GM18507 (cell line): ENCODE measurements around the gene SLC5A1.
A peak's percentile ranks its signal among the peaks of the same experiment; 100 is the strongest.
"Not testable (repeated sequence)": the region's sequence is repeated elsewhere in the genome, so short reads cannot be mapped to it uniquely, and the experiment has no call there.

ENCODE experiments used
- DNase-seq: peaks from one replicate; pipeline ENCODE4 v3.0.0; 2011; ENCODE audit warnings: low read depth; ENCODE audit not compliant: insufficient read length; ENCODE audit errors: extremely low spot score
- FAIRE-seq: peaks from 2 replicates; lab custom pipeline; 2011; peaks lifted over from hg19 to GRCh38; lab: Jason Lieb, UNC

SLC5A1 gene

DNA sequence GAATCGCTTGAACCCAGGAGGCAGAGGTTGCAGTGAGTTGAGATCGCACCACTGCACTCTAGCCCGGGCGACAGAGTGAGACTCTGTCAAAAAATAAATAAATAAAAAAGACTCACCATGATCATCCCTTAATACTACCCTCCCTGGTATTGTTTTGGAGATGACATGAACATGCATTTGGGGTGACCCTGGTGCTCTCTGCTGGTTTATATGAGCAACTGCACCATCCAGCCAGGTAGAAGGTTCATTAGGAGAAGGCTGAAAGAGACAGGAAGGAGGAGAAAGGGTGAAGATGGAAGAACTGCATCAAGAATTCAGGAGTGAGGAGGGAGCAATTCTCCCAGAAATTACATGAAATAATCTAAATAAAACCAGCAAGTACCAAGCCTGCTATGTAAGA is 37.8 kb downstream of the SLC5A1 start:
- FAIRE-seq (peak; percentile 66), DNase-seq (peak; percentile 37)

DNA sequence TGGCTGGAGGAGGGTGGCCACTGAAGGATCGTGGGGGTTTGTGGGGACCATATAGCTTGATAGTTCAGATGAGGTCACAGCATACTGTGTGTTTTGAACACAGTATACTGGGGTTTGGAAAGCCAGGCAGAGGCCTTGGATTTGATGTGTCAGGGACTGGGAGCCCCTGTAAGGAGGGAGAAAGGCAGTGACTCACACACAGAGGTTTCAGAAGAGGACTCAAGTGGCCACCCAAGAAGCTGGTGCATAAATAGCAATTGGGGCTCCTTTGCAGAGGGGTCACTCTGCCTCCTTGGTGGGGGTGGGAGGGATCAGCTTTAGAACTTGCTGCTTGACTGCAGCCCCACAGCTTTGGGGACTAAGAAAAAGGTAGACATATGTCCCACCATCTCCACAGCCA is 39.3 kb downstream of the SLC5A1 start:
- FAIRE-seq, result no peak

GRCh38 chr22:32083000-32083399 is 39.9 kb downstream of the SLC5A1 start:
- no peak for DNase-seq
- FAIRE-seq, result no peak

More for the DNA sequence above, 39.3 kb downstream of the SLC5A1 start:
- no peak for DNase-seq

DNA sequence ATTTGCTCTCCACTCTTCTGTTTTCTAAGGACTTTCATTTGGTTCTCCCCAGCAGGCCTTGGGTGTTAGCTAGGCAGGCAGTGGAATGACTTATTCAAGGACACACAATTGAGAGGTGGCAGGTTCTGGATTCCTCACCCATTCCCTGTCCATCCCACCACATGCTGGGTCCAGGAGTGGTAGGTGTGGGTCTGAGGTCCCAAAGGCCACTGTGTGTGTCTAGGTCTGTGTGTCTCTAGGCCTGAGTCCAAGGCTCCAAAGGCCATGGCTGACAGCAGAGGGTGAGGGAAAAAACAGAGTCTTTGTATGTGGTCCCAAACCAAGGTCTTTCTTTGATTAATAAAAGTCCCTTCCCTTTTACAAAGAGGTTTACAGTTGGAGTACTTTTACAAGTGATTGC is 40.8 kb downstream of the SLC5A1 start:
- FAIRE-seq, result no peak
- no peak for DNase-seq

DNA sequence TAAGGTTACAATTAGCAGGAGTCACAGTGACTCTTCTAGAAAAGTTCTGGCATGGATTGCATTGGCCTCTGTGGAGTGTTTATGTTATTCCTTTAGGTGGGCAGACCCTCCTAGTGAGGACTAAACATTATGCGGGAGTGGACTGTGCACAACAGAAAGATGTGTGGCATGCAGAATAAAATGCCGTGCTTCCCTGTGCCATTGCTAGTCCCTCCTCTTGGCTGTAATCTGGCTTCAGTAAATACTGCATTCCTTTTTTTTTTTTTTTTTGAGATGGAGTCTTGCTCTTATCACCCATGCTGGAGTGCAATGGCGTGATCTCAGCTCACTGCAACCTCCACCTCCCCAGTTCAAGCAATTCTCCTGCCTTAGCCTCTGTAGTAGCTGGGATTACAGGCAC is 45.0 kb downstream of the SLC5A1 start:
- FAIRE-seq (no peak), DNase-seq (no peak)

- no peak for FAIRE-seq
- no peak for DNase-seq
Measured at GRCh38 chr22:32097018-32097417, 54.0 kb downstream of the SLC5A1 start.

DNA sequence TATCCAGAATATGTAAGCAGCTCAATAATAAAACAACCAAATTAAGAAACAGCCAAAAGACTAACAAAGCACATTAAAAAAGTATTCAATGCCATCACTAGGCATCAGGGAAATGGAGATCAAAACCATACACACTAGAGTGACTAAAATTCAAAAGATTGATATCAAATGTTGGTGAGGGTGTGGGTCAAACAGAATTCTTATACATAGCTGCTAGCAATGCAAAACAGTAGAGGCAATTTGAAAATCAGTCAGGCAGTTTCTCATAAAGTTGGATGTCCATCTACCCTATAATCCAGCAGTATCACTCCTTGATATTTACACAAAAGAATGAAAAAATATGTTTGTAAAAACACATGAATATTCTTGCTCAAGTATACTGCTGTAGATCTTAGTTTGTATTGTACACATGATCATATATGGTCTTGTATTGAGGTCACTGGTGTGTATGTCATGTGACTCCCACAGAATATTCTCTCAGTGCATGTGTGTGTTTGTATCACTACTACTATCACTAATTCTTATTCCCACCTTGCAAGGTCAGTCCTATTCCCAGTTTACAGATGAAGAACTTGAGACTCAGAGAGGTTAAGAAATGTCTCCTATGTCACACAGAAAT is 54.9 kb downstream of the SLC5A1 start:
- FAIRE-seq, result no peak
- DNase-seq, result no peak

DNA sequence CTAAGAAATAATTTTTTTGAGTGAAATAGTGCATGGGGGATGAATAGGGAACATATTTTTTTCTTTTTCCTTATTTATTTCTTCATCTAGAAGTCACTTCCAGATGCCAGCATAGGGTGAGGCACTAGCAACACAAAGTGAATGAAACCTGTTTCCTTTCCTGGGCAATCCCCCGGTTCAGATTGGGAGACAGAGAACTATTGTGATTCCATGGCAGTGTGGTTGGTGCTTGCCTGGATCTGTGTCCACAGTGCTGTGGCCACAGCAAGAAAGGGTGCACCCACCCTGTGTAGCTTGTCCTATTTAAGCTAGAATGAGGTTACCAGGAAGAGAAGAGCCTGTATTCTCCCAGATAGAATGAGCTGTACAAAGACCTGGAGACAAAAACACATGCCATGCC is 57.6 kb downstream of the SLC5A1 start:
- DNase-seq, result no peak
- no peak for FAIRE-seq

DNA sequence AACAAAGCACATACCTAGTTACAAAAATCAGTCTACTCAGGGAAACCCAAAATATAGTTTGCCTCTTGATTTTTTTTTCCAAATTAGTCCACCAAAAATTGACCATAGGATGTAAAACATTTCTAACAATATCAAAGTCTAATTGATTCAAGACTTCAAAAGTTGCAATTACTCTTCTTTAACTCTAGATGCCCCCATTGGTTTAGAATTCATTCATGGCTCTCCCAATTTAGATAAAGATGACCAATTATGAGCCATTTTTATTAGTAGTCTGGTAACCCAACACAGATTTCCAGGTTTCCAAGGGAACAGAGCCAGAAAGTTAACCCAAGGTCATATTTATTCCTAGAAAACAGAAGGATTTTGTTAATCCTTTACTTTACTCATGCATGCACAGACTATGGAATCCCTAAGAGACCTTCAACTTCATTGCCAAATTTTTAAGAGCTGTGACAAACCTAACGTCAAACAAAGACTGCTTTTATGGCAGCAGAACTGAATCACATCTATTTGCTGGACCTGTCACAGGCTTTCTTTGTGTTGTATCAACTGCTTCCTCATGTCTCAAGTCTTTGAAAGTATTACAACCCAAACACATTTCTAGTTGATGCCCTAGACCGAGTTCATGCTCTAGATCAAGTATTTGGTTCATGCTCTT is 60.7 kb downstream of the SLC5A1 start:
- FAIRE-seq, result no peak
- no peak for DNase-seq

GRCh38 chr22:32106930-32107329 is 63.9 kb downstream of the SLC5A1 start:
- DNase-seq (no peak), FAIRE-seq (peak; percentile 45)

DNA sequence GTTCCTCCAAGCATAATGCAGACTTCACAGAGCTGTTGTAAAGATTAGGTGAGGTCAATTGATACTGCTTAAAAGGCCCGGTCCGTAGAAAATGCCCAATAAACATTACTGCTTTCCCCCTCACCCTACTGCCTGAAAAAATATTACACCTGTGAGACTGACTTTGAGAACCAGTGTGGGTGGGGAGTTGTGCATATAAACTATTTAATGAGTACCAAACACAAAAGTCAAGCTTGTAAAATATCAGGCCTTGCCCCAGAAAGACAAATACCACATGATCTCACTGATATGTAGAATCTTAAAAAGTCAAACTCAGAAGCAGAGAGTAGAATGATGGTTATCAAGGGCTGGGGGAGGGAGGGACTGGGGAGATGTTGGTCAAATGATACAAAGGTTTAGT is 69.3 kb downstream of the SLC5A1 start:
- no peak for FAIRE-seq
- no peak for DNase-seq

DNA sequence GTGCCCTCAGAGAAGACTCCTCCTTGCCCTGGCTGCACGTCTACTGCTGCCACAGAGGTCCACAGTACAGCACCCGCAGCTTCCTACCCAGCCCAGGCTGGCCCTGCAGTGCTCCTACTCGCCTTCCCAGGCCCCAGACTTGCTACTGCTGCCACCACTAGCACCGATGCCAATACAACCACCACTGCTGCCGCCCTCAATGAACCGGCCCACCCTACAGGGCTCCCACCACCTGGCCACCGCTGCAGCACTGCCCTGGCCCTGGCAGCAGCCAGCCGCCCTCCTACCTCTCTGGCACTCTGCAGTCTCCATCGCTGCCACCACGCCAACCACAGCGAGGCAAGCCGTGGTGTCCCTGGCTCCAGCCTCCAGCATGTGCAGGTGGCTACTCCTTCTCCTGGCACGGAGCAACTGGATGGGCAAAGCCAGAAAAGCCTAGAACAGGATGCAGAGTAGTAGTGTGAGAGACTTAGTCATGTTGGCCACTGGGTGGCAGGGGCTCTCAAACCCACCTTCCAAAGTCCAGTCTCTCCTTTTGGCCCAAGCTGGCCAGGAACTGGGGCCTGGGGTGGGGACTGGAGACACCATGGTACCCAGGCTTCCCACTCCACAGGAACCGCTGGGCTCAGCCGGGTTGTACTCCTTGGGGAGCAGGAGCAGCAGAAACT is 76.6 kb downstream of the SLC5A1 start:
- DNase-seq (no peak), FAIRE-seq (no peak)

GRCh38 chr22:32120603-32121002 is 77.5 kb downstream of the SLC5A1 start:
- DNase-seq, result no peak
- no peak for FAIRE-seq

- FAIRE-seq, result no peak
Measured at GRCh38 chr22:32122899-32123298, 79.8 kb downstream of the SLC5A1 start.

GRCh38 chr22:32123657-32124056 is 80.6 kb downstream of the SLC5A1 start:
- no peak for DNase-seq

More at GRCh38 chr22:32122899-32123298, 79.8 kb downstream of the SLC5A1 start:
- no peak for DNase-seq

GRCh38 chr22:32127904-32128303 is 84.8 kb downstream of the SLC5A1 start:
- DNase-seq, result no peak
- FAIRE-seq, result no peak

More at GRCh38 chr22:32123657-32124056, 80.6 kb downstream of the SLC5A1 start:
- FAIRE-seq, result no peak

DNA sequence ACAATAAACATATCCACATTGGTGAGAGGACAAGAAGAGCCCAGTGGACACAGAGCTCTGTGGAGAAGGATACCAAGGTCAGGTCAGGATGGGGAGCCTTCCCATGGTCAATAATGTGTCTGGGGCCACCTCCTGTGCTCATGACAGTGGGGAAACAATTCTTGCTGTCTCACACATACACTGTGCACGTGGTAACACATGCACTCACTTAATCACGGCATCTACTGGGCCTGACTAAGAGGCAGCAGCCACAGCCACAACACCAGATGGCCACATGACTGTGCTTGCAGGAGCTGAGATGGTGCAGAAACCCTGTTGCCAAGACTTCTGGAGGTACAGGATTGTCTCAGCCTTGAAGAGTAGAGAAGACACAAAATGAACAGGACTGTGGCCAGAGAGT is 87.4 kb downstream of the SLC5A1 start:
- DNase-seq (no peak), FAIRE-seq (no peak)

DNA sequence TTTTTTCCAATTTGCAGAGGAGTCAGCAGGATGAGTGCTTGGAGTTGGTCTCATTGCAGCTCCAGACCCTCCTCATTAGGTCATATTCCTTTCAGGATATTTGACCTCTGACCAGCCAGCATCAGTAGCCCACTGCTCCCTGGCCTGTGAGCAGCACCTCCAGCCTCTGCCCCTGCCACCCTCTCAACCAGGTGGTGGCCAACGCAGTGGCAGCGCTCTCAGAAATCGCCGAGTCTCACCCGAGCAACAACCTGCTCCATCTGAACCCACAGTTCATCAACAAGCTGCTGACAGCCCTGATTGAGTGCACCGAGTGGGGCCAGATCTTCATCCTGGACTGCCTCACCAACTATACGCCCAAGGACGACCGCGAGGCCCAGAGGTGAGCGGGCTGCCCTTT is 89.1 kb downstream of the SLC5A1 start:
- FAIRE-seq, result no peak
- no peak for DNase-seq

GRCh38 chr22:32132783-32133182 is 89.7 kb downstream of the SLC5A1 start:
- FAIRE-seq, result no peak
- DNase-seq, result no peak

- not testable (repeated sequence) for FAIRE-seq, DNase-seq
Measured at GRCh38 chr22:32134796-32135195, 91.7 kb downstream of the SLC5A1 start.

DNA sequence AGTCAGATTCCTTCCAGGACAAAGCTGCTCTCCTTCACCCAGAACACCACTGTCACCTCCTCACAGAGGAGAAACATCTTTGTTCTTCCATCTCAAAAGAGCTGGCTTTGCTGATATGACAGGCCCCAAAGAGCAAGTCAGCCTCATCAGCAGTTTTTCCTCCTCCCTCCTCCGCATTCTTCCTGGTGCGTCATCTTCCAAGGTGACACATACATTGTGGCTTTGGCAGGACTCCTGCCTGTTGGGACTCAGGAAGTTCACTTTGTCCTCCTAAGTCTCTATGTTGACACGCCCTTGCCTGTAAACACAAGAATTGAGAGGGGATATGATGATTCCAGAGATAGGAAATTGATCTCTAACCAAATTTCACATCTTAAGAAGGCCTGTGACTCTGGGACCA is 92.9 kb downstream of the SLC5A1 start:
- not testable (repeated sequence) for FAIRE-seq, DNase-seq
